T-helper 2 cell treated with Interferon-gamma antibody and Interleukin-4, amounts not matched to agents 100 ng/mL and 5 ng/mL, for 36 hours (primary cell): Measurements from ENCODE around the gene SCNN1G. TPM values are rescaled to one million over a fixed set of nuclear protein-coding genes. Genes with fewer than 3 reads are reported as not detected.

ENCODE experiments used
- intact Hi-C: fragments of 100-400 bp; cut with micrococcal nuclease; formaldehyde crosslinking; loops from one replicate; pipeline ENCODE4 v1.15.1; 2023
- total RNA-seq: library from RNA; stranded (reverse); gene quantifications from 2 replicates; pipeline ENCODE4 v1.2.3, GENCODE V29; 2022

Gene SCNN1G
- total RNA-seq, 1 donor from 2014 or later = not detected

DNA sequence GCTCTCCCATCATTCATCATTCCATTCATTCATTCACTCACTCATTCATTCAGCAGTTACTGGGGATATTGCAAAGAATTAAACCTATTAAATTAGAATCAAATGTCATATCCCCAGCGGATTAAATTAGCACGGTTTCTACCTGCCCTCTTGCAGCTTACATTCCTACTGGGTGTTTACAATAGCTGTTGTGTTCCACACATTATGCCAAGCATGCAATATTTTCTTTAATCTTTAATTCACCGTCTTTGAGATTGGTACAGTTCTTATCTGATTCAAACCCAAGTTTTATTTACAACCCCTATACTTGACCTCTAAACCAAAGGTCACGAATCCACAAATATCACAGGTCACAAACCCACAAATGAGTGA is 32.6 kb upstream of the SCNN1G start:
- intact Hi-C loops = no loop called here

DNA sequence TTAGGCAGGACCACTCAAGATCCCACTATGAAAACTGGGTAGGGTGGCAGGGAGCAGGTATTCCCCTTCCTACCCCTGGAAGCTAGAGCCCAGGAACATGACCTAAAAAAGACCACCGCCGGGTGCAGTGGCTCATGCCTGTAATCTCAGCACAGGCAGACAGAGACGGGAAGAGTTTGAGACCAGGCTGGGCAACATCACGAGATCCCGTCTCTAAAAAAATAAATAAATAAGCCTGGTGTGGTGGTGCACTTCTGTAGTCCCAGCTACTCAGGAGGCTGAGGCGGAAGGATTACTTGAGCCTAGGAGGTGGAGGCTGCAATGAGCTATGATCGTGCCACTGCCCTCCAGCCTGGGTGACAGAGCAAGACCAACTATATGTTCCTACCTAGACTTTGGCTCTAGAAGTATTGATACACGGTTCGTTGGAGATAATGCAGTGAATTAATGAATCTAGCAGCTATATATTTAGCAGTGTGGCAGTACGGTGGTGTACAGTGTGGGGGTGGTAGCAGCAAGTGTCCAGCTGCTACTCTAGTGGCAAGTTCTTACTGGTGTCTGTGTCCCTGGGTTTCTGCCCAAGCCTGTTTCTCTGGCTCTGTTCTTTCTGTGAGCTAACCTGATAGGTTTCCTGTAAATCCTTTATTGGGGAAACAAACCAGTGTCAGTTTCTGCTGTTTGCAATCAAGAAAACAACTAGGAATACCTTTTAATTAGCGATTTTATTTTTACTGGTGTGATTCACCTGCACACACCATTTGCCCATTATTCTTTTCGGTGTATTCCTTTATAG is 30.0 kb upstream of the SCNN1G start:
- intact Hi-C loops = no loop called here

- intact Hi-C loops = no loop called here
Measured at GRCh38 chr16:23155445-23156049, 27.0 kb upstream of the SCNN1G start.

GRCh38 chr16:23156110-23156509 is 26.4 kb upstream of the SCNN1G start:
- intact Hi-C loops = no loop called here

GRCh38 chr16:23156946-23157460 is 25.5 kb upstream of the SCNN1G start:
- intact Hi-C loops = no loop called here

DNA sequence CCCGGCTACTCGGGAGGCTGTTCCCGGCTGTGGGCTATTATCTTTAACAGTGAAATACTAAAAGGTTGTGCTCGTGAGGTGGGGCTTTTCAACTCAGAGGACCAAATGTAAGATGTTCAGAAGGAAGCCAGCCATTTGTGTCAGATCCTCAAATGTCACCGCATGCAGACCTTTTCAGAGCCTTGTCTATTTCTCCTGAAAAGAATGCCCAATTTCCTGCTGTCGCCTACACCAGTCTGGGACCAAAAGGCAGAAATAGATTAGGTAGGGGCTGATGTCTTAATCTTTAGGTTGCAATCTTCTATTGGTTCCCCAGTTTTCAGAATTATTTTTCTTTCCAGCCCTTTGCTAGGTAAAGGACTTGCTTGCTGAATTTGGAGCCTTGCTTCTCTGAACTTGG is 24.4 kb upstream of the SCNN1G start:
- intact Hi-C loops = no loop called here

GRCh38 chr16:23160082-23160481 is 22.5 kb upstream of the SCNN1G start:
- intact Hi-C loops = no loop called here

DNA sequence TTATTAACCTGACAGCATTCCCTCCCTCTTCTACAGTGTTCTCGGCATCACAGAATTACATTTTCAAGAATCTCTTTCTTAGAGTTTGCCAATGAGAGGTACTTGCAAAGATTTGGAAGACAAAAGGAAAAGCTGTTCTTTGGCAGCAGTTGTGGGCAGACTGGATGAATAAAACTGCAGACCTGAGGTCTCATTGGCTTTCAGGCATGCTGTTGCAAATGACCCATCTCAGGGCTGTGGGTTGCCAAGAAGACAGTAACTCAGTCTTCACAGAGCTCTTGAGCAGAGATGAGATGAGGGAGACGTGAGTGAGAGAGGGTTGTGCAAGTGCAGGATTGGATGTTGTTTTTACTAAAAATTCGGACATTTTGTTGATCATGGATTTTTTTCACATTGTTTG is 22.0 kb upstream of the SCNN1G start:
- intact Hi-C loops = no loop called here

DNA sequence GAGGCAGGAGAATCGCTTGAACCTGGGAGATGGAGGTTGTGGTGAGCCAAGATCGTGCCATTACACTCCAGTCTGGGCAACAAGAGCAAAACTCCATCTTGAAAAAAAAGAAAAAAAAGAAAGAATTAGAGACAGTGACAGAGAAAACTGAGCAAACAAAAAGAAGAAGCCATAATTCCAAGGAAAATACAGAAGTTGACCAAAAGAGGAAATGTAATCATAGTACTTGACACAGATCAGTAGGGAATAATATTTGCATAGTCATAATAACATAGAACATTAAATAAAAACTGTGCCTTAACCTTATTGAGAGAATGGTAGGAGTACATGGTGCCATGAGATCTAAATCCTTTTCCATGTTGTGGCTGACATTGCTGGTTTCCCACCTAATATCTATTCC is 18.6 kb upstream of the SCNN1G start:
- intact Hi-C loops = no loop called here

- intact Hi-C loops = no loop called here
Measured at GRCh38 chr16:23164736-23165135, 17.8 kb upstream of the SCNN1G start.

DNA sequence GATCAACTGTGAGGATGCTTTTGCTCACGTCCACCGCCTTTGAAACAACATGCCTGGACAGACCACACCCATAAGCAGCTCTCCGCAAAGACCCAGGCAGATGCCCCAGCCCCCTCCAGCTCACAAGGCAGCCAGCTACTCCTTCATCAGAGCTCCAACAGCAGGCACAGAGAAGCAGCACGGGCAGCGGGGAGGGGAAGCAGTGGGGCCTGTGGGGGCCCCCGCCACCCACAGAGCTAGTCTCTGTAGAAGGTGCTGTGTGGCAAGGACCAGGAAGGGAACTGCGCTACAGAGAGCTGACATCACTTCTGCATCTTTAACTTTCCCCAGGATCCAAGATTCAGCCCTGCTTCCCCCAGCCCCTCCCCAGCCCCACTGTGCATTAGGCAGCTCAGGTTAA is 10.0 kb upstream of the SCNN1G start:
- intact Hi-C loops = no loop called here

DNA sequence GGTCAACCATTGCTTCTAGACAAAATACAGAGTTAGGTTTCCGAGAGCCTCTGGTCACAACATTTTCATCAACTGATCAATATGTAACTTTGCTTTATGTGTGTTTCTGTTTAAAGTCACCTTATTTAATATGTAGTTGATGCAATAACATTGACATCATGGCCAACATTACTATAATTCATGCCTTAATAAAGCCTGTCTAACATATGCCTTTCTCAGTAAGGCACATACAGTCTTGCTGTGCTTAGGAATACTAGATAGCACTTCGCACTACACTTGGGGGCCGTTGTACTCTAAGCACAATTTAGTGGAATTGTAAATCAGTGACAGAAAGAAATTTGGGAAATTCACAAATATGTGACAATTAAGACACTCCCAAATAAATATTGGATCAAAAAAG is 9.6 kb upstream of the SCNN1G start:
- intact Hi-C loops = no loop called here

- intact Hi-C loops = no loop called here
Measured at GRCh38 chr16:23174622-23175021, 7.9 kb upstream of the SCNN1G start.

GRCh38 chr16:23175651-23176050 is 6.9 kb upstream of the SCNN1G start:
- intact Hi-C loops = no loop called here

DNA sequence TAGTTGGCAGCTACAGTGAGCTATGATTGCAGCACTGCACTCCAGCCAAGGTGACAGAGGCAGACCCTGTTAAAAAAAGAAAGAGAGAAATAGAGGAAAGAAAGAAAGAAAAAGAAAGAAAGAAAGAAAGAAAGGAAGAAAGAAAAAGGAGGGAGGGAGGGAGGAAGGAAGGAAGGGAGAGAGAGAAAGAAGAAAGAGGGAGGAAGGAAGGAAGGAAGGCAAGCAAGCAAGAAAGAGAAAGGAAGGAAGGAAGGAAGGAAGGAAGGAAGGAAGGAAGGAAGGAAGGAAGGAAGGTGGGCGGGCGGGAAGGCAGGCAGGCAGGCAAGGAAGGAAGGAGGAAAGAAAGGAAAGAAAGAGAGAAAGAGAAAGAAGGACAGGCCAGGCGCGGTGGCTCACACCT is 1.0 kb upstream of the SCNN1G start:
- intact Hi-C loops = loop anchor here (5.0 kb wide), 1 partner anchor 236 kb away; no protein-coding TSS in a partner anchor

DNA sequence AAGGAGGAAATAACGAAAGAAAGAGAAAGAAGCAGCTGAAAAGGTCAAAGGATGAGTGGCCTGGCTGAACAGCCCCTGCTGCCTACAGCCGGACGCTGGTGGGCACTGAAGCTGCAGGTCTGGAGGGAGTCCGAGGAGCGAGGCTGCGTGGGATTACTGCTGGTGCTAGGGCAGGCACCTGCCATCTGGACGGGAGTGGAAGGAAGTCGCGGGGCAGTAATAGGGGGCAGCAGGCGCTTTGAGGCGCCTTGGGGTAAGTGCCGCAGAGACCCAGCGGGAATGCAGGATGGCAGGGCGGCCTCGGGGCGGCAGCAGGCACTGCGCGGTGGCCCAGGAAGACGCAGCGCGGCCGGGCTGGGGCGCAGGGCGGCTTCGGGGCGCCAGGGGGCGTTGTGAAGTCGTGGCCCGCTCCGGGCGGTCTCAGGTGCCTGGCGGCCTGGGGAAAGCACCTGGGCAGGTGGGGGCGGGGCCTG is 303 bp upstream of the SCNN1G start:
- intact Hi-C loops = loop anchor here (5.0 kb wide), 1 partner anchor 235 kb away; no protein-coding TSS in a partner anchor

DNA sequence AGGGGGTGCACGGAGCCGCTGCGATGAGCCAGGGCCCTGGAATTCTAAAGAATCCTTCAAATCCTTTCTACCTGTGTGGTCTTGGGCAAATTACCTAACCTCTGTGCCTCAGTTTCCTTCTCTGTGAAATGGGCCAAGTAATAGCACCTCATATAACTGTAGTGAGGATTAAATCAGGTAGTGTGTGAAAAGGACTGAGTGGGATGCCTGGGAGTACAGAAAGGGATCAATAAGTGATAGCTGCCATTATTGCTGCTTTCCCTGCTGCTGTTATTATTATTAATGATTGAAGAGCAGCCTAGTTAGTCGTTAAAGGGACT is 958 bp downstream of the SCNN1G start:
- intact Hi-C loops = loop anchor here (5.0 kb wide), 1 partner anchor 234 kb away; no protein-coding TSS in a partner anchor

- intact Hi-C loops = no loop called here
Measured at GRCh38 chr16:23185656-23186055, 3.1 kb downstream of the SCNN1G start.

DNA sequence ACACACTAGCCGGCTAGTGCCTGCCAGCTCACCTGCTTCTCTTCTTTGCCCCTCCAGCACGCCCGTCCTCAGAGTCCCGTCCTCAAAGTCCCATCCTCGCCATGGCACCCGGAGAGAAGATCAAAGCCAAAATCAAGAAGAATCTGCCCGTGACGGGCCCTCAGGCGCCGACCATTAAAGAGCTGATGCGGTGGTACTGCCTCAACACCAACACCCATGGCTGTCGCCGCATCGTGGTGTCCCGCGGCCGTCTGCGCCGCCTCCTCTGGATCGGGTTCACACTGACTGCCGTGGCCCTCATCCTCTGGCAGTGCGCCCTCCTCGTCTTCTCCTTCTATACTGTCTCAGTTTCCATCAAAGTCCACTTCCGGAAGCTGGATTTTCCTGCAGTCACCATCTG is 3.6 kb downstream of the SCNN1G start:
- intact Hi-C loops = no loop called here

DNA sequence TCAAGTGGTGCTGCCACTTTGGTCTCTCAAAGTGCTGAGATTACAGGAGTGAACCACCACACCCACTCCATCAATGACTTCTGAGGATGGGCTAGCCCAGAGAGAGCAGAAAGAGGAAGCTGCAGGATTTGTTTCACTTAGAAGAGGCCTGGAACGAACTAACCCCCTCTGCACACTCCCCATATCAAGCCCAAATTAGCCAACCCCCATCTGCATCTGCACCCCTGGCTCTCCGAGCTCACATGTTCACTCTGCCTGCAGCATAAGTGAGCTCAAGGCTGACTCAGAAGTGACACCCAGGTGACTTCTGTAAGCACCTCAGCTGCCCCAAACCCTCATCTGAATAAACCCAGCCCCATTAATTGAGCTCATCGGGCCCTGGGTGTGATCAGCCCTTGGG is 4.8 kb downstream of the SCNN1G start:
- intact Hi-C loops = no loop called here

DNA sequence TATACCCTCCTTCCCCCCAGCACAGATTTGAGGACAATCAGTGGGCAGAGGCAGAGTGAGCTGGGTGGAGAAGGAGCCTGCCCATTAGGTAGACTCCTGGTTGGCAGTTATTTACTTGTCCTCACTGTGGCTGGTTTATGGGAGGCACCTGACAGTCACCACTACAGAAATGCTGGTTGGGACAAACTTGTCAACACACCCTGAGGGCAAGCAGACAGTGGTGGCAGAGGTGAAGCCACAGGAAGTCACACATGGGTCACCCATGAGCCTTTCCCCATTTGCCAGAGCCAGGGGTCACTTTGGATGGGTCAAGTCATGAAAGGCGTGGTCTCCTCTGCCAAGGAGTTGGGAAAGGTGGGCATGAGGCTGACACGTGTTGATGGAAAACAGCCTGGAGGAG is 6.4 kb downstream of the SCNN1G start:
- intact Hi-C loops = no loop called here

DNA sequence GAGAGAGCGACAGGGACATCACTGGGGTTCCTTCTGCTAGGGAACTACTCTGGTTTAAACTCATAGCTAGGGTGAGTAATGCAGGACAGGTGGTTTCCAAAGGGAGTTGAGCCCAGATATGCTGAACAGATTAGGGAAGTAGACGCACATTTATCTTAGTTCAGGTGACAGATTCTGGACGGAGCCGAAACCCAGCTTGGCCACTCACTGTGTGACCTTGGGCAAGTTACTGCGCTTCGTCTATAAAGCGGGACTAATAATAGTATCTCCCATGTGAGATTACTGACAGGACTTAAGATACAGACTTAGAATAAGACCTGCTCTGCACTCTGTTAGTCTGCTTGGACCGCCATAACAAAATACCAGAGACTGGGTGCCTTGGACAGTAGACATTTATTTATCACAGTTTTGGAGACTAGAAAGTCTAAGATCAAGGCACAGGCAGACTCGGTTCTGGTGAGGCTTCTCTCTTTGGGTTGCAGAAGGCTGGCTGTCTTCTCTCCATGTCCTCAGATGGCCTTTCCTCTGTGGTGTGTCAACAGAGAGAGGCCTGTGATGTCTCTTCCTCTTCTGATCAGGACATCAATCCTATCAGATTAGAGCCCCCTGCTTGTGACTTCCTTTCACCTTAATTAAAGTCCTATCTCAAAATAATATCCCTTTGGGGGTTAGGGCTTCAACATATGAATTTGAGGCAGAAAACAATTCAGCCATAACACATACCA is 12.1 kb downstream of the SCNN1G start:
- intact Hi-C loops = no loop called here
